Astrocyte of the cerebellum (primary cell): ENCODE data around the gene GRAMD4.
"Not testable (repeated sequence)": the region's sequence is repeated elsewhere in the genome, so short reads cannot be mapped to it uniquely, and the experiment has no call there.

Experiments used
- DNase-seq: peaks from one replicate; pipeline ENCODE4 v3.0.0-alpha.2; 2011; ENCODE audit warnings: low read depth
- H3K4me3 ChIP-seq: 2 replicates; pipeline ENCODE4 v1.5.1; 2011; ENCODE audit warnings: mild to moderate bottlenecking, low read depth, low read length, moderate library complexity
- in situ Hi-C: cut with HindIII; loops from 2 replicates; pipeline ENCODE4 v1.10.0; 2017; ENCODE audit warnings: low sequenced_read_pairs
- TF ChIP-seq, protein P1 (sequence below): IDR thresholded peaks from 2 replicates; pipeline ENCODE4 v1.5.1; 2012; ENCODE audit warnings: low read length, low read depth, moderate library complexity, mild to moderate bottlenecking; ENCODE audit errors: missing control alignments

Gene GRAMD4

DNA sequence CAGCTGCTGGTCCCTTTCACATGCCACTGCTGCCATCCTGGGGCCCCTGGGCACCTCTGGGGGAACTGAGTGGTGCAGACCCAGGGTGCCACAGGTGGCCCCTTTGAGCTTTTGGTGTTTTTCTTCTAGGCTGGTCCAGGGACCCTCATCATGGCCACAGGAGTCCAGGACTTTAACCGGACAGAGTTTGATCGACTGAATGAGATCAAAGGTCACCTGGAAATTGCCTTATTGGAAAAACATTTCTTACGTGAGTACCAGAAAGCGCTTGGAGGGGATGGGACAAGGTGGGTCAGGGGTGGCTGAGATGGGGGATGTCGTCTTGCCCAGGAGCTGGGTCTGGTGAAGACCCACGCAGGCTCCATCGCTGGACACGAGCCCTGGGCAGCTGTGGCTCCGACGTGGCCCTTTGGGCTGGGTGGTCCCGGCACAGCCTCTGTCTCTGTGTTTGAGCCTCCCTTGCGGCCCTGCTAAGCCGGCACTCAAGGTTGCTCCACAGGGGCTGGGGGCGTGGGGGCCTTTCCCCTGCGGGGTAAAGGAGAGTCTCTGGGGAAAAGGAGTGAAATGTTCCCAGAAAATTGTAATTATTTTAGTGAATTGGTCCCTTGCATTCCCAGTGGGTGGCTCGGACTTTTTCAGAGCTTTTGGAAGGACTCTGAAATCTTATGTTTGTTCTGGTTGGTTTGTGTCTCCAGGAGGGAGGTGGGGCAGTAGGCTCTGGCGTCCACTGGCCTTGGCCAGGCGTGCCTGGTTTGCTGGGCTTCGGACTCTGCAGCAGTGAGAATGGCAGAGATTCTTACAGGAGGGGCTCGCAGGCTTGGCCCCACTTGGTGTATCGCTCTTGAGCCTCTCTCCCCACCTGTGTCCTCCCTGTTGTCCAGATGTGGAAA lies 17.8 kb downstream of the GRAMD4 start:
- no peak for DNase-seq
- TF ChIP-seq, protein P1, sequence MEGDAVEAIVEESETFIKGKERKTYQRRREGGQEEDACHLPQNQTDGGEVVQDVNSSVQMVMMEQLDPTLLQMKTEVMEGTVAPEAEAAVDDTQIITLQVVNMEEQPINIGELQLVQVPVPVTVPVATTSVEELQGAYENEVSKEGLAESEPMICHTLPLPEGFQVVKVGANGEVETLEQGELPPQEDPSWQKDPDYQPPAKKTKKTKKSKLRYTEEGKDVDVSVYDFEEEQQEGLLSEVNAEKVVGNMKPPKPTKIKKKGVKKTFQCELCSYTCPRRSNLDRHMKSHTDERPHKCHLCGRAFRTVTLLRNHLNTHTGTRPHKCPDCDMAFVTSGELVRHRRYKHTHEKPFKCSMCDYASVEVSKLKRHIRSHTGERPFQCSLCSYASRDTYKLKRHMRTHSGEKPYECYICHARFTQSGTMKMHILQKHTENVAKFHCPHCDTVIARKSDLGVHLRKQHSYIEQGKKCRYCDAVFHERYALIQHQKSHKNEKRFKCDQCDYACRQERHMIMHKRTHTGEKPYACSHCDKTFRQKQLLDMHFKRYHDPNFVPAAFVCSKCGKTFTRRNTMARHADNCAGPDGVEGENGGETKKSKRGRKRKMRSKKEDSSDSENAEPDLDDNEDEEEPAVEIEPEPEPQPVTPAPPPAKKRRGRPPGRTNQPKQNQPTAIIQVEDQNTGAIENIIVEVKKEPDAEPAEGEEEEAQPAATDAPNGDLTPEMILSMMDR: no peak
- H3K4me3 ChIP-seq: no peak overlapping the region
- in situ Hi-C loops: no loop called here

DNA sequence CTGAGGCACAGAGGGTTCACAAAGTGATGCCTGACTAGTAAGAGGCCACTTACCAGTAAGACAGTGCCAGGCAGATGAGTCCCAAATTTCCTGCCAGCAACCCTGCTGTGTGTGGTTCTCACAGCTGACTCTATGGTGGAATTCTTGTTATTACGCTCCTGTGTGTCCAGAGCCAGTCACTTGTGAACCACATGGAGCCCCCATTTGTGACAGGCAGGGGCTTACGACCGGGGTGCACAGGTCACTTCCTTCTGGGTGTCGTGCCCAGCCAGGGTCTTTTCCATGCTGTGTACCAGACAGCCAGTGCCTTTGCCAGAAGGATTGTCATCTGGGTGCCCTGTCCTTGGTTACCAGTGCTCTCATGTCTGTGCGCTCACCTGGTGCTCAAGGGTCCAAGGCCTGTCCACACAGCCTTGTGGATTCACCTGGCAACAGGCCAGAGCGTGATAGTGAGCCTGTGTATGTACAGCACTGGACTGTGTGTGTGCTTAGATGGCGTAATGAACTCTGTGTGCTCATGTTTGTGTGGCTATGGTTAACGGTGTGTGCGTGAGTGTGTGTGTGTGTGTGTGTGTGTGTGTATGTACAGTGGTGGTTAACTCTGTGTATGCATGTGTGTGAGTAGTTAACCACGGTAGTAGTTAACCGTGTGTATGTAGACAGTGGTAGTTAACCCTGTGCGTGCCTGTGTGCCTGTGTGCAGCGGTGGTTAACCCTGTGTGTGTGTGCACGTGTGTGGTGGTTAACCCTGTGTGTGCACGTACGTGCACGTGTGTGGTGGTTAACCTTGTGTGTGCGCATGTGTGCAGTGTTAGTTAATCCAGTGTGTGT lies 18.6 kb downstream of the GRAMD4 start:
- no peak overlapping the region for H3K4me3 ChIP-seq
- in situ Hi-C loops: no loop called here
- DNase-seq: no peak
- TF ChIP-seq, protein P1: no peak

DNA sequence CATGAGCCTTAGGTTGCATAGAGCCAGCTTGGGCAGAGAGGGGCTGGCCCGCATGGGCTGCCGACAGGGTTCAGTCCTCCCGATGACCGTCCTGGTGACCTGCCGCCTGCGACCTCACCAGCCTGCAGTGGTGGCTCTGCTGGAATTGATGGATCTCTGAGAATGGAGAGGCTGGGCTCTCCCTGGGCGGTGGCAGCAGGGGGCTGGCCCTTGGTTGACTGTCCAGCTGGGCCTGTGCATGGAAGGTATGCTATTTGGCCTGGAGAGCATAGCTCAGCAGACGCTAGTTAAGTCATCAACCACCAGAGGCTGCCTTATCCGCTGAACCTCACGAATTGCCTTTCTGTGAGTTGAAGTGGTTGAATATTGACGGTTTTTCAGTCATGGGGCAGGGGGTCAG lies 19.7 kb downstream of the GRAMD4 start:
- in situ Hi-C loops: no loop called here
- TF ChIP-seq, protein P1: no peak
- no peak overlapping the region for H3K4me3 ChIP-seq
- DNase-seq: no peak

DNA sequence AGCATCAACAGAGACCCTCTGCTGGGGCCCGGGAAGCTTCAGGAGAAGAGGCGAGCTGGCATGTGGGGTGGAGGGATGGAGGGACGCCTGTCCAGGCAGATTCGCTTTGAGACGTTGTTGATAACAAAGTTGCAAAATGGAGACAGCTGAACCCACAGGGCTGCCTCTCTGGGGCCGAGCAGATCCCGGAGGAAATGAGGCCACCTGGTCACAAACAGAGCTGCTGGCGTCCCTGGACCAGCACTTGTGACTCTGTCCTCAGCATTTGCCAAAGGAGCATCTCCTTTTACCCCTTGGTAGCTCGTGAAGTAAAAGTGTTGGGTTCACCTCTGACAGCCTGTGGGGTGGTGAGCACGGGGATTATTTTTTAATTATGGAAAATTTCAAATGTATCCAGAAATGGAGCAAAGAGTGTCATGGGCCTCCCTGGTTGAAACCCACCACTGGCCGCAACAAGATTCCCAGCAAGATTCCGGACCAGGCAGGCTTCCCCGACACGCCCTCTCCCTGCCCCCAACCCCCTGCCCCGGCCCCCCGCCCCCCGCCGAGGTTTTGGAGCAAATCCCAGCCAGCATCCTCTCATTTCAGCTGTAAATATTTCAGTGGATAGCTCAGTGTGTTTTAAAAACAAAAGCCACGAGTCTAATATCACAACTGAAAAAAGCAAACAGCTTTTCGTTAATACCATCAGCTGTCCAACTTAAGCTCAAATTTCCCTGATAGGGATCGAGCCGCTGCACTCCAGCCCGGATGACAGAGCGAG lies 20.3 kb downstream of the GRAMD4 start:
- no peak for DNase-seq
- H3K4me3 ChIP-seq: no peak overlapping the region
- TF ChIP-seq, protein P1: no peak
- in situ Hi-C loops: no loop called here

- no peak for DNase-seq
- in situ Hi-C loops: no loop called here
- TF ChIP-seq, protein P1: no peak
- H3K4me3 ChIP-seq: no peak overlapping the region
Observed at GRCh38 chr22:46641811-46642266, 21.7 kb downstream of the GRAMD4 start.

- DNase-seq, H3K4me3 ChIP-seq, in situ Hi-C loops: not testable (repeated sequence)
Observed at GRCh38 chr22:46642840-46643480, 22.8 kb downstream of the GRAMD4 start.
